Liver (tissue), 9 donors: ENCODE data around the gene FBXW2. TPM values are rescaled to one million over a fixed set of nuclear protein-coding genes. Genes with fewer than 3 reads are reported as not detected.

Experiments used
- DNase-seq: peaks from one replicate; pipeline ENCODE4 v3.0.0-alpha.2; 2017; ENCODE audit warnings: low spot score
- H3K27ac ChIP-seq, 2 donors: one replicate each; pipeline ENCODE4 v1.7.0; 2013; ENCODE audit warnings: inconsistent platforms in 2 of 2, low read length in 2 of 2, control low read depth in 1 of 2, low read depth in 1 of 2, mild to moderate bottlenecking in 1 of 2
- H3K27me3 ChIP-seq, 4 donors: one replicate each; pipeline versions ENCODE4 v1.6.1 to v1.7.0; 2013; ENCODE audit warnings: low read length in 3 of 4, inconsistent platforms in 1 of 4, mild to moderate bottlenecking in 1 of 4, moderate library complexity in 1 of 4; ENCODE audit not compliant: control insufficient read depth in 4 of 4, insufficient read depth in 4 of 4
- H3K36me3 ChIP-seq, 4 donors: one replicate each; pipeline versions ENCODE4 v1.6.1 to v1.7.0; 2013; ENCODE audit warnings: low read length in 3 of 4, mild to moderate bottlenecking in 3 of 4, low read depth in 1 of 4, moderate library complexity in 1 of 4; ENCODE audit not compliant: control insufficient read depth in 4 of 4, insufficient read depth in 3 of 4
- H3K4me1 ChIP-seq, 4 donors: one replicate each; pipeline versions ENCODE4 v1.6.1 to v1.7.0; 2013; ENCODE audit warnings: low read length in 3 of 4, mild to moderate bottlenecking in 3 of 4, moderate library complexity in 1 of 4; ENCODE audit not compliant: control insufficient read depth in 4 of 4, insufficient read depth in 4 of 4
- H3K4me3 ChIP-seq, 3 donors: one replicate each; pipeline versions ENCODE4 v1.6.1 to v1.7.0; 2013; ENCODE audit warnings: low read length in 3 of 3, control low read depth in 1 of 3, low read depth in 1 of 3, mild to moderate bottlenecking in 1 of 3
- H3K9ac ChIP-seq, 2 donors: one replicate each; pipeline ENCODE4 v1.7.0; 2013; ENCODE audit warnings: low read length in 2 of 2, mild to moderate bottlenecking in 2 of 2, moderate library complexity in 2 of 2, control low read depth in 1 of 2, low read depth in 1 of 2
- H3K9me3 ChIP-seq, 4 donors: one replicate each; pipeline versions ENCODE4 v1.6.1 to v1.7.0; 2013; ENCODE audit warnings: low read length in 3 of 4; ENCODE audit not compliant: control insufficient read depth in 4 of 4
- EGR1 ChIP-seq, 2 donors: IDR thresholded peaks; 2 replicates each; pipeline ENCODE4 v1.6.1; 2016 to 2018; ENCODE audit warnings: antibody characterized with exemption in 2 of 2, low read depth in 2 of 2
- FOXA1 ChIP-seq: IDR thresholded peaks from 2 replicates; pipeline ENCODE4 v1.6.1; 2016; ENCODE audit warnings: antibody characterized with exemption
- FOXA2 ChIP-seq: IDR thresholded peaks from 2 replicates; pipeline ENCODE4 v1.6.1; 2016; ENCODE audit warnings: antibody characterized with exemption
- GABPA ChIP-seq, 2 donors: IDR thresholded peaks in 1 of 2; conservative IDR thresholded peaks in 1 of 2; 2 replicates each; pipeline ENCODE4 v1.6.1; 2016; ENCODE audit warnings: antibody characterized with exemption in 2 of 2, mild to moderate bottlenecking in 1 of 2, moderate library complexity in 1 of 2
- HNF4A ChIP-seq, 2 donors: conservative IDR thresholded peaks; 2 replicates each; pipeline ENCODE4 v1.6.1; 2016; ENCODE audit warnings: antibody characterized with exemption in 2 of 2, mild to moderate bottlenecking in 2 of 2
- HNF4G ChIP-seq: IDR thresholded peaks from 2 replicates; pipeline ENCODE4 v1.6.1; 2016; ENCODE audit warnings: antibody characterized with exemption
- JUND ChIP-seq, 2 donors: IDR thresholded peaks; 2 replicates each; pipeline ENCODE4 v1.6.1; 2016; ENCODE audit warnings: antibody characterized with exemption in 2 of 2
- NR2F2 ChIP-seq: IDR thresholded peaks from 2 replicates; pipeline ENCODE4 v1.6.1; 2016; ENCODE audit warnings: antibody characterized with exemption
- RAD21 ChIP-seq, 2 donors: IDR thresholded peaks; 2 replicates each; pipeline ENCODE4 v1.6.1; 2016; ENCODE audit warnings: antibody characterized with exemption in 2 of 2, mild to moderate bottlenecking in 2 of 2
- SP1 ChIP-seq: IDR thresholded peaks from 2 replicates; pipeline ENCODE4 v1.6.1; 2018; ENCODE audit warnings: antibody characterized with exemption, mild to moderate bottlenecking
- TAF1 ChIP-seq: conservative IDR thresholded peaks from 2 replicates; pipeline ENCODE4 v1.6.1; 2016; ENCODE audit warnings: antibody characterized with exemption, mild to moderate bottlenecking
- YY1 ChIP-seq: IDR thresholded peaks from 2 replicates; pipeline ENCODE4 v1.6.1; 2016; ENCODE audit warnings: antibody characterized with exemption, mild to moderate bottlenecking
- WGBS: extraction: QIAGEN DNeasy Blood & Tissue Kit; methylation state at CpG from one replicate; pipeline ENCODE4 v1.1.7; 2013; 5-methylcytosine and 5-hydroxymethylcytosine counted together
- polyA plus RNA-seq, 2 donors: library from polyadenylated mRNA; stranded (reverse) in 1 of 2; unstranded in 1 of 2; fragments of 200-250 nt in 1 of 2; fragments of >200 nt in 1 of 2; fragmentation: Nextera tagmentation in 1 of 2; extraction: Ambion mirVana in 1 of 2; gene quantifications; one replicate each; pipeline versions ENCODE4 v1.2.1 to v1.2.3, GENCODE V29; 2013 to 2015
- total RNA-seq, 2 donors: library from RNA; depleted of rRNA; stranded (reverse); fragments of >200 nt; gene quantifications; one replicate each; pipeline ENCODE4 v1.2.3, GENCODE V29; 2014
- TF ChIP-seq, protein P1 (sequence below): IDR thresholded peaks from 2 replicates; pipeline ENCODE4 v1.6.1; 2016; ENCODE audit warnings: antibody characterized with exemption, mild to moderate bottlenecking
- TF ChIP-seq, protein P2 (sequence below): IDR thresholded peaks from 2 replicates; pipeline ENCODE4 v1.6.1; 2016; ENCODE audit warnings: antibody characterized with exemption
- TF ChIP-seq, protein P3 (sequence below): fragments of 150-350 bp; IDR thresholded peaks from 2 replicates; pipeline ENCODE4 v1.5.1; 2017; ENCODE audit warnings: improper control_type of control experiment, low read depth, low read length; ENCODE audit not compliant: missing input control
- TF ChIP-seq, protein P4 (sequence below): IDR thresholded peaks from 2 replicates; pipeline ENCODE4 v1.6.1; 2016; ENCODE audit warnings: antibody characterized with exemption
- TF ChIP-seq, protein P5 (sequence below): IDR thresholded peaks from 2 replicates; pipeline ENCODE4 v1.6.1; 2016; ENCODE audit warnings: antibody characterized with exemption
- donor health status: healthy.
- donor health status: healthy.
- donor health status: healthy.
- donor health status: healthy.
- donor health status: healthy.

The FBXW2 gene
- total and polyA plus RNA-seq, 4 donors: 7.0 to 40.9 (median 22.5) TPM

DNA sequence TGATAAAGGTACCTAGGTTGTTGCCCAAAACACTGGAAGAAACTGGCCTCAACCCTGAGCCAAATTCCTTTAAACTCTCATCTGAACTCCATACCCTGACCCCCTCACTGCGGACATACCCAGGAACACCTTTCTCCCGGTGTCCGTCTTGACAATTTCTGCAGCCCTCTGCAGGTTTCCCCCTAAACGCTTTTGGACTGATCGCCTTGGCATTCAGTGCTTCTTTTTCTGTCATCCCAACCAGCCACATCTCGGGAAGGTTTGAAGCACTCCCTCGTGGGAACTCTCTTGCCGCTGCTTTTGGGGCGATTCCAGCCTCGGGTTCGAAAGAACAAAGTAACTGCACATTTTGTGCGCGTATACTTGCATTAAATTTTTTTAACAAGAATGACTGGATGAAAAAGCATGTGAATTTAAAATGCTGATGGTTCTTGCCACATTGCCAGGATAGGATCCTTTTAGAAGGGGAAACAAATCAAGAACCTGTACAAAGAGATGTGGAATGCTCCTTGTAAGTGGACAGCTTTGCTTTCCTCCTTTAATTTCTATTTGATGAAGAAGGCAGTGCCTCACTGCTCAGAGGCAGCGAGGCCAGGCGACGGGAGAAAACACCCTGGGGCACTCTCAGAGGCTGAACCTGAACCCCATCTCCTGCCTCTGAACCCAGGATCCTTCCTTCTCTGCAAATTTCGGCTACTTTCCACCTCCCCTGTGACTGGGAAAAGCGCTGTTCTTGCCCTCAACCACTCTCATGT is 48.9 kb upstream of the FBXW2 start:
- Histone ChIP-seq H3K4me1 (peaks cover 2 to 22% (median 15%) of the 10 kb centered on the region in 4 donors), H3K4me3 (peak overlapping the region; percentile 65 to 89 (median 67)), H3K27me3 (no peaks in the 10 kb centered on the region), H3K9ac (peak overlapping the region; percentile 66 to 82), H3K36me3 (peaks cover 0 to 5% (median 2%) of the 10 kb centered on the region in 4 donors), H3K9me3 (no peaks in the 10 kb centered on the region), H3K27ac (peak overlapping the region; percentile 95 to 96)
- 37% methylated on average over 18 of the region's 18 CpGs for WGBS
- no peak for TF ChIP-seq HNF4A (conservative IDR thresholded peaks at IDR 0.05)
- no peak for TF ChIP-seq GABPA (IDR thresholded peaks at IDR 0.05 in 1 of 2, conservative IDR thresholded peaks at IDR 0.05 in 1 of 2)
- TF ChIP-seq NR2F2: no peak
- TF ChIP-seq, protein P1, sequence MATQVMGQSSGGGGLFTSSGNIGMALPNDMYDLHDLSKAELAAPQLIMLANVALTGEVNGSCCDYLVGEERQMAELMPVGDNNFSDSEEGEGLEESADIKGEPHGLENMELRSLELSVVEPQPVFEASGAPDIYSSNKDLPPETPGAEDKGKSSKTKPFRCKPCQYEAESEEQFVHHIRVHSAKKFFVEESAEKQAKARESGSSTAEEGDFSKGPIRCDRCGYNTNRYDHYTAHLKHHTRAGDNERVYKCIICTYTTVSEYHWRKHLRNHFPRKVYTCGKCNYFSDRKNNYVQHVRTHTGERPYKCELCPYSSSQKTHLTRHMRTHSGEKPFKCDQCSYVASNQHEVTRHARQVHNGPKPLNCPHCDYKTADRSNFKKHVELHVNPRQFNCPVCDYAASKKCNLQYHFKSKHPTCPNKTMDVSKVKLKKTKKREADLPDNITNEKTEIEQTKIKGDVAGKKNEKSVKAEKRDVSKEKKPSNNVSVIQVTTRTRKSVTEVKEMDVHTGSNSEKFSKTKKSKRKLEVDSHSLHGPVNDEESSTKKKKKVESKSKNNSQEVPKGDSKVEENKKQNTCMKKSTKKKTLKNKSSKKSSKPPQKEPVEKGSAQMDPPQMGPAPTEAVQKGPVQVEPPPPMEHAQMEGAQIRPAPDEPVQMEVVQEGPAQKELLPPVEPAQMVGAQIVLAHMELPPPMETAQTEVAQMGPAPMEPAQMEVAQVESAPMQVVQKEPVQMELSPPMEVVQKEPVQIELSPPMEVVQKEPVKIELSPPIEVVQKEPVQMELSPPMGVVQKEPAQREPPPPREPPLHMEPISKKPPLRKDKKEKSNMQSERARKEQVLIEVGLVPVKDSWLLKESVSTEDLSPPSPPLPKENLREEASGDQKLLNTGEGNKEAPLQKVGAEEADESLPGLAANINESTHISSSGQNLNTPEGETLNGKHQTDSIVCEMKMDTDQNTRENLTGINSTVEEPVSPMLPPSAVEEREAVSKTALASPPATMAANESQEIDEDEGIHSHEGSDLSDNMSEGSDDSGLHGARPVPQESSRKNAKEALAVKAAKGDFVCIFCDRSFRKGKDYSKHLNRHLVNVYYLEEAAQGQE: no peak
- TF ChIP-seq EGR1 (IDR thresholded peaks at IDR 0.05; ENCODE audit: low read depth in 2 of 2): no peak
- TF ChIP-seq RAD21 (IDR thresholded peaks at IDR 0.05): no peak
- no peak for TF ChIP-seq TAF1
- TF ChIP-seq SP1: no peak
- TF ChIP-seq JUND (IDR thresholded peaks at IDR 0.05): no peak
- no peak for DNase-seq

DNA sequence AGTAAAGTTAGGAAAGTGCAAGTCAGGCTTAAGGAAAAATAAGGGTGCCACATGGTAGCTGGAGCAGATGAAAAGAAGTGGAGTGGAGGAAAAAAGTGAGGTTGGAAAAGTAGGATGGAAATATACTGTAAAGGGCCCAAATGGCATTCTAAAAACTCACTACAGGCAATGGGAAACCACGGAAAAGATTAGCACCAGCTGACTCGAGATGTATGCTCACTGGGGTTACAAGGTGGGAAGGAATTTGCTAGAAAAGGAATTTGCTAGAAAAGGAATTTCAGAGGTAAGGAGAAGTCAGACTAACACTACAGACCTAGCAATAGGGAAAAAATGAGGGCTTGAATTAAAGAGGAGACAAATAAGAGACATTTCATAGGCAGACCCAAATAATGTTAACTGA is 45.9 kb upstream of the FBXW2 start:
- no peak overlapping the region for H3K4me3 ChIP-seq
- TF ChIP-seq EGR1 (IDR thresholded peaks at IDR 0.05; ENCODE audit: low read depth in 2 of 2): no peak
- TF ChIP-seq, protein P2, sequence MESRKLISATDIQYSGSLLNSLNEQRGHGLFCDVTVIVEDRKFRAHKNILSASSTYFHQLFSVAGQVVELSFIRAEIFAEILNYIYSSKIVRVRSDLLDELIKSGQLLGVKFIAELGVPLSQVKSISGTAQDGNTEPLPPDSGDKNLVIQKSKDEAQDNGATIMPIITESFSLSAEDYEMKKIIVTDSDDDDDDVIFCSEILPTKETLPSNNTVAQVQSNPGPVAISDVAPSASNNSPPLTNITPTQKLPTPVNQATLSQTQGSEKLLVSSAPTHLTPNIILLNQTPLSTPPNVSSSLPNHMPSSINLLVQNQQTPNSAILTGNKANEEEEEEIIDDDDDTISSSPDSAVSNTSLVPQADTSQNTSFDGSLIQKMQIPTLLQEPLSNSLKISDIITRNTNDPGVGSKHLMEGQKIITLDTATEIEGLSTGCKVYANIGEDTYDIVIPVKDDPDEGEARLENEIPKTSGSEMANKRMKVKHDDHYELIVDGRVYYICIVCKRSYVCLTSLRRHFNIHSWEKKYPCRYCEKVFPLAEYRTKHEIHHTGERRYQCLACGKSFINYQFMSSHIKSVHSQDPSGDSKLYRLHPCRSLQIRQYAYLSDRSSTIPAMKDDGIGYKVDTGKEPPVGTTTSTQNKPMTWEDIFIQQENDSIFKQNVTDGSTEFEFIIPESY: no peak
- no peak for TF ChIP-seq GABPA (IDR thresholded peaks at IDR 0.05 in 1 of 2, conservative IDR thresholded peaks at IDR 0.05 in 1 of 2)
- TF ChIP-seq, protein P3, sequence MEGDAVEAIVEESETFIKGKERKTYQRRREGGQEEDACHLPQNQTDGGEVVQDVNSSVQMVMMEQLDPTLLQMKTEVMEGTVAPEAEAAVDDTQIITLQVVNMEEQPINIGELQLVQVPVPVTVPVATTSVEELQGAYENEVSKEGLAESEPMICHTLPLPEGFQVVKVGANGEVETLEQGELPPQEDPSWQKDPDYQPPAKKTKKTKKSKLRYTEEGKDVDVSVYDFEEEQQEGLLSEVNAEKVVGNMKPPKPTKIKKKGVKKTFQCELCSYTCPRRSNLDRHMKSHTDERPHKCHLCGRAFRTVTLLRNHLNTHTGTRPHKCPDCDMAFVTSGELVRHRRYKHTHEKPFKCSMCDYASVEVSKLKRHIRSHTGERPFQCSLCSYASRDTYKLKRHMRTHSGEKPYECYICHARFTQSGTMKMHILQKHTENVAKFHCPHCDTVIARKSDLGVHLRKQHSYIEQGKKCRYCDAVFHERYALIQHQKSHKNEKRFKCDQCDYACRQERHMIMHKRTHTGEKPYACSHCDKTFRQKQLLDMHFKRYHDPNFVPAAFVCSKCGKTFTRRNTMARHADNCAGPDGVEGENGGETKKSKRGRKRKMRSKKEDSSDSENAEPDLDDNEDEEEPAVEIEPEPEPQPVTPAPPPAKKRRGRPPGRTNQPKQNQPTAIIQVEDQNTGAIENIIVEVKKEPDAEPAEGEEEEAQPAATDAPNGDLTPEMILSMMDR: no peak
- TF ChIP-seq FOXA1: no peak
- no peak for TF ChIP-seq FOXA2
- TF ChIP-seq NR2F2: no peak
- TF ChIP-seq JUND (IDR thresholded peaks at IDR 0.05): no peak
- TF ChIP-seq, protein P4, sequence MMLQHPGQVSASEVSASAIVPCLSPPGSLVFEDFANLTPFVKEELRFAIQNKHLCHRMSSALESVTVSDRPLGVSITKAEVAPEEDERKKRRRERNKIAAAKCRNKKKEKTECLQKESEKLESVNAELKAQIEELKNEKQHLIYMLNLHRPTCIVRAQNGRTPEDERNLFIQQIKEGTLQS: no peak
- no peak for TF ChIP-seq YY1
- TF ChIP-seq, protein P5, sequence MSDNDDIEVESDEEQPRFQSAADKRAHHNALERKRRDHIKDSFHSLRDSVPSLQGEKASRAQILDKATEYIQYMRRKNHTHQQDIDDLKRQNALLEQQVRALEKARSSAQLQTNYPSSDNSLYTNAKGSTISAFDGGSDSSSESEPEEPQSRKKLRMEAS: no peak
- TF ChIP-seq HNF4G: no peak
- no peak for TF ChIP-seq RAD21 (IDR thresholded peaks at IDR 0.05)
- H3K27ac ChIP-seq: no peak overlapping the region
- H3K4me1 ChIP-seq: peaks cover 2 to 18% (median 14%) of the 10 kb centered on the region in 4 donors
- 89% methylated on average over 2 of the region's 2 CpGs for WGBS
- H3K27me3 ChIP-seq: no peaks in the 10 kb centered on the region
- no peak overlapping the region for H3K9ac ChIP-seq
- no peak for DNase-seq
- H3K36me3 ChIP-seq: peaks cover 0 to 9% (median 4%) of the 10 kb centered on the region in 4 donors
- H3K9me3 ChIP-seq: no peaks in the 10 kb centered on the region
